Activated CD4-positive, CD25-positive, alpha-beta regulatory T cell treated with anti-CD3 and anti-CD28 coated beads, Interleukin-2, amount 50 U/mL, for 72 hours (primary cell): ENCODE measurements around the gene CIB1.

Source experiments
- DNase-seq: peaks from one replicate; pipeline ENCODE4 v3.0.0; 2021

CIB1 gene

GRCh38 chr15:90213818-90214204, 19.9 kb downstream of the CIB1 start:
- no peak for DNase-seq

DNA sequence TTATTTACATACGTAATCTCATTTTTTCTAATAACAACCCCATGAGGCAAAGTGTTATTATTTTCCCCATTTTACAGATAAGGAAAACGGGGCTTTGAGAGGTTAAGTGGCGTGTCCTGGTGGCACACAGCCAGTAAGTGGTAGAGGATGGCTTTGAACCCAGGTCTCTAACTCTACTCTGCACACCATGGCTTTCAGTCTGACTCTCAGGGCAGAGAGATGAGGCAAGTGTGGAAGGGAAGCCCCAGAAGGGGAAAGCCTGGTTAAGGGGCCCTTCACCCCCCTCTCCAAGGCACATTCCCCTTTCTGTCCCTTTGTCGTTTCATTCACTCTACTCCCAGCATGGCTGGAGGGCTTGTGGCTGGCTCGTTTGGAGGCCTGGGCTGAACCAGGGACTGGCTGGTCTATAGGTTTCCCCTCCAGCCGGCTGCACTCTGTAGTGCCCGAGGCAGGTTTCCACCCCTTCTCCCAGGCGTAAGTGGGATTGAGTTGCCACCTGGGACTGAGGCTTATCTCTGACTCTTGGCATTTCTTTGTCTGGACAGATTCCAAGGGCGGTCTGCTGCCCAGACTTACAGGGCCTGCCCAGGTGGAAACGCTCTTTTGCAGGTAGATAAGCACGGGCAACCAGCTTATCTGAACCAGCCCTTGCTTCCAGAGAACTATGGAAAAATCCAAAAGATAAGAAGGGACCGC, 20.5 kb downstream of the CIB1 start:
- no peak for DNase-seq

- no peak for DNase-seq
These were observed 21.3 kb downstream of the CIB1 start for GRCh38 chr15:90212221-90213098.

DNA sequence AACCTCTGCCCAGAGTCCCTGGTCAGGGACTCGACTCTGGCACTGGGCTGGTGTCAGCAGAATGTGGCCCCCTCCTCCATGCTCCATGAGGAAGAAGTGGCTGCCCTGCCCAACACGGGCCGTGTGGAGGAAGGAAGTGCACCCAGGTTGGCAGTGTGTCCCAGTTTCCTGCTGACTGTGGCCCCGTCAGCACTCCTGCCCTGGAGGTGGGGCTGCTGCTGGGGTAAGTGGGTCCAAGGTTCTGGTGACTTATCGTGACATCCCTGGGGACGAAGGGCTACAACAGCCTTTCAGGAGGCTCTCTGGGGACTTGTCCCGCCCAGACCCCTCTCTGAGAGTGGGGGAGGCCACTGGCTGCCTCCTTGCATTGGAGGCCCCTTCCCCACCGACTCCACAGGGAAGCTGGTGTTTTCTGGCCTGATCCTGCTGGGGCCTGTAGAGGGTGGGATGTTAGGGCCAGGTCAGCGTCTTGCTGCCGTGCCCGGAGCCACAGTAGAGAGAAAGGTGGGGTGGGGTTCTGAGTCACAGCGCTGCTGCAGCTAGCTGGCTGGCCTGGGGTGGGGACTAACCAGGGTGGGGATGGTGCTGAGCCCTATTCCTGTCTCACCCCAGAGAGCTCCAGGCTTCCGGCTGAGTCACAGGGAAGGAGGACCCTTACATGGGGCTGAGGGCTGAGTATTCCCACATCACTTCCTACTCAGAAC, 22.1 kb downstream of the CIB1 start:
- no peak for DNase-seq

DNA sequence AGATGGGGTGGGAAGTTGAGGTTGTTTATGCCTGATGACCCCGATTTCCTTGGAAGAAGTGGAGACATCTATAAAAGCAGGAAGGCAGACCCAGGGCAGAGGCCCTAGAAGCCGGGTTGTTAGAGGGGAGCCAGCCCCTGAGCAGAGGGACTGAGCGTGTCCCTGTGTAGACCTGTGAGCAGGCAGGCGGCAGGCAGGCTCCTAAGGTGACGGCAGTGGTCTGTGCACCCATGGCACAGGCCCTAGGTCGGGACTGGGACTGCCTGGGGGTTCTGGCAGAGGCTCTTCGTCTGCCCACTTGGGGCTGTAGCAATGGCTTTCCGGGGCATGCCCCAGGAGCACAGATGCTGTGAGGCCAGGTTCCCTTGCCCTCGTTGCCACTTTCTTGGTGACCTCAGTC, 22.7 kb downstream of the CIB1 start:
- DNase-seq = no peak

DNA sequence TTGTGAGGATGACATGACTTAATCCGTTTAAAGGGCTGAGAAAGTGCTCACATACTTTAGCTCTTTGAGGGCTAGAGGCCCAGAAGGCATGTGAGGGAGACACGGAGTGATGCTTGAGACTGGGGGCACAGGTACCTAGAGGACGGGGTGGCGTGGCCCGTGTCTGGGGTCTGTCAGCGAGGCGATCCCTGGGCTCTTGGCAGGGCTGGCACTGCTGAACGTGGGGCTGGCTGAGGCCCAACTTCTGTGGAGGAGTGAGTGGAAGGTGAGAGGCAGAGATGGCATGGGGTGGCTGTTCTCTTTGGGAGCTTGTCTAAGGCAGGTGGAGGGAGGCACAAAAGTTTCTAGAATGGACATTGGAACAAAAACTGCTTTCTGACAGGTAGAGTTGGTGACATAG, 23.1 kb downstream of the CIB1 start:
- DNase-seq = no peak

- DNase-seq = no peak
These were observed 24.1 kb downstream of the CIB1 start for GRCh38 chr15:90209591-90209990.

DNA sequence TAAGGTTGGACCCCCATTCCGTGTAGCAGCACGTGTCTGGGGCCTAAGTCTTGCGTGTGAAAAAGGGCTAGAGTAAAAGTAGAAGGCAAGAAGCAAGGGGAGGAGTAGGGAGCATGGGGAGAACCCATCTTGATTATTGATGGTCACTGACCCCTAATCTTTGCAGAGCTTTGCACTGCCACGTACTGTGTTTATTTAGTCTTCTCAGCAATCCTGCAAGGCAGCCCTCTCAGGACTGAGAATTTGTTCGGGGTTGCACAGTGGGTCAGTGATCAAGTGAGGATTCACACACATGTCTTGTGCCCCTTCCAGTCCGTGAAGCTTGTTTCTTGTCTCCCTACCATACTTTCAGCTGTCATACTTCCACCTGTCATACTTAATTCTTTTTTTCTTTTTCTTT, 25.4 kb downstream of the CIB1 start:
- DNase-seq = no peak

GRCh38 chr15:90207252-90207651, 26.5 kb downstream of the CIB1 start:
- DNase-seq = no peak

GRCh38 chr15:90205886-90206285, 27.9 kb downstream of the CIB1 start:
- no peak for DNase-seq

- DNase-seq = no peak
These were observed 28.5 kb downstream of the CIB1 start for GRCh38 chr15:90205050-90205848.

DNA sequence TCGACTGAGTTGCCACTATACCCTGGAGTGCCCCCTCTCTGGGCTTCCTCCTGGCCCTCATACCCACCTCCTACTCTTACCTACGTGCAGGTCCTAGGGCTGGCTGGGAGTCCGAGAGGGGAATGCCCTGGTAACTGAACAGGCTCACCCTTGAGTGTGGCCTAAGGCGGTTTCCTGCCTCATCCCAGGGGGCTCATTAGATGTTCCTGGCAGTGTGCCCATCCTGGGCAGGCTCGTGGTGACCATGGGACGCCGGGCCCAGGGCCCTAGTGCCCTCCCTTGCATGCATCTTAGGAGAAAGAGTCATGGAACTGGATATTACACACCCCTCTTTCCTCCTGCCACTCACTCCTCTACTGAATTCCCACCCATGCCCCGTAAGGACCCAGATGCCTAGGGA, 29.8 kb downstream of the CIB1 start:
- no peak for DNase-seq

GRCh38 chr15:90203473-90203872, 30.3 kb downstream of the CIB1 start:
- DNase-seq = no peak

DNA sequence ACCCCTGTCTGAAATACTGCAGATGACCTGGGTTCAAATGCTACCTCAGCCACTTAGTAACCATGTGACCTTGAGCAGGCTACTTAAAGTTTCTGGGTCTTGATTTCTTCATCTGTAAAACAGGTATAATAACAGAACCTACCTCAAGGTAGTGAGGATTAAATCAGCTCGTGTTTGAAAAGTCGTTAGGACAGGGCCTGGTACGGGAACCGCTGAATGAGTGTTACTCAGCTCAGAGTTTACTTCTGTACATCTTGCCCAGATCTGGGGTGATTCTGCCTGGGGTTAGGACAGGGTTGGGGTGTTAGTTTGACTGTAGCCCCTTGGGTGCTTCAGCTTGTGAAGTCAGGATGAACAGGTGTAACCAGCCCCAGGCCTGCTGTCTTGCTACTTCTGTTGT, 30.8 kb downstream of the CIB1 start:
- no peak for DNase-seq

GRCh38 chr15:90201944-90202375, 31.8 kb downstream of the CIB1 start:
- peak; percentile 40 for DNase-seq

- peak; percentile 77 for DNase-seq
These were observed 32.4 kb downstream of the CIB1 start, which contains the start of gene SEMA4B for GRCh38 chr15:90201130-90201943. TSS of gene SEMA4B (plus strand) at chr15:90201330. CDS start at chr15:90201579, 249 bp downstream.

DNA sequence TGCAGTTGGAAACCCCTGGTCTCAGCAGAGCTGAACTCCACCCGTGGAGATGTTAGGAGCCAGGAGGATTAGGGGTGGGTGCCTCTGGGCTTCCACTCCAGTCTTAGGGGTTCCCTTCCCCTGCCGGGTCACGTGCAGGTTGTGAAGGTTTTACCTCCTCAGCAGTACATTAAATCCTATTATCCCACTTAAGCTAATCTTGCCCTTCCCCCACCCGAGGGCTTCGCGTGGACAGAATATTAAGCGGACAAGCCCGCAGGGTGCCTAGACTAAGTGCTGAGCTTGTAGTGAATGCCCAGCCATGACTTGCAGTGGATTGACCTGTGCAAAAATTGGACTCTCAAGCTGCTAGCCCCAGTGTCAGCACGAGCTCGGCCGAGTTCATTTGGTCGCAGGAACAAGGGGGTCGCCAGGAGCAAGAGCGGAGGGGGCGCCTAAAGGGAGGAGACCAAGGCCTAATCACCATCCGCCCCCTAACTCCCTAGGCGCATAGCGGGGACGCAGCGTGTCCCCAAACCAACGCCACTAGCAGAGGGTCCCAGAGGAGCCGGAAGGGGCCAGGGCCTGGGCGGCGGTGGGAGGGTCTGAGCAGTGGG, 33.1 kb downstream of the CIB1 start:
- DNase-seq = no peak

DNA sequence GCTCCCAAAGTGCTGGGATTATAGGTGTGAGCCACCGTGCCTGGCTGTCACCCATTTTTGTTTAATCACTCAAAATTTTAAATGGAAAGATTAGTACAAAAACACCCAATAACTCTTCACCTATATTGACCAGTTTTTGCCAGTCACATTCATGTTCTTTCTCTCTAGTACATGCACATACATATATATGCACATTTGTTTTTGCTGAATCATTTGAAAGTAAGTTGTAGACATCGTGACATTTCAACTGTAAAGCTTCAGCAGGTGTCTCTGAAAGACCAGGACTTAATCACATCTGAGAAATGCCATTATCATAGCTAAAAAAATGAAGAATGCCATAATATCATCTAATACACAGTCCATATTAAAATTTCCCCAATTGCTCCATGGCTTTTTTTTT, 39.1 kb downstream of the CIB1 start:
- no peak for DNase-seq

GRCh38 chr15:90192961-90193786, 40.6 kb downstream of the CIB1 start:
- no peak for DNase-seq

GRCh38 chr15:90191794-90192509, 41.8 kb downstream of the CIB1 start:
- DNase-seq = peak; percentile 41
